Stimulated activated CD4-positive, alpha-beta T cell treated with anti-CD3 and anti-CD28 coated beads, Interleukin-15, amount 100 ng/mL, for 48 hours (primary cell): ENCODE measurements around the gene ARHGEF11.

Experiments used
- DNase-seq, 2 donors: peaks; one replicate each; pipeline ENCODE4 v3.0.0-alpha.2; 2020; ENCODE audit warnings: low read depth in 2 of 2

The ARHGEF11 gene

DNA sequence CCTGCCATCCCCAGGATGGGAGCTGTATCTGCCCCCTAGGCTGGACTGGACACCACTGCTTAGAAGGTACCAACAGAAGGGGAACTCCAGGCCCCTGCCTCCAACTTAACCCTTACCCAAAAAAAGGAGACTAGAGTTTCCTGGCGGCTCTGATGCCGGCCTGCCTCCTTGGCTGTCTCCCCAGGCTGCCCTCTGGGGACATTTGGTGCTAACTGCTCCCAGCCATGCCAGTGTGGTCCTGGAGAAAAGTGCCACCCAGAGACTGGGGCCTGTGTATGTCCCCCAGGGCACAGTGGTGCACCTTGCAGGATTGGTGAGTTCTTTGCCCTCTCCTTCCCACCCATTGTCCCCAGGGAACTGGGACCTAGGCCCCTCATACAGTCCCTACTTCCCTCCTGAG, 133.2 kb downstream of the ARHGEF11 start:
- no peak for DNase-seq

DNA sequence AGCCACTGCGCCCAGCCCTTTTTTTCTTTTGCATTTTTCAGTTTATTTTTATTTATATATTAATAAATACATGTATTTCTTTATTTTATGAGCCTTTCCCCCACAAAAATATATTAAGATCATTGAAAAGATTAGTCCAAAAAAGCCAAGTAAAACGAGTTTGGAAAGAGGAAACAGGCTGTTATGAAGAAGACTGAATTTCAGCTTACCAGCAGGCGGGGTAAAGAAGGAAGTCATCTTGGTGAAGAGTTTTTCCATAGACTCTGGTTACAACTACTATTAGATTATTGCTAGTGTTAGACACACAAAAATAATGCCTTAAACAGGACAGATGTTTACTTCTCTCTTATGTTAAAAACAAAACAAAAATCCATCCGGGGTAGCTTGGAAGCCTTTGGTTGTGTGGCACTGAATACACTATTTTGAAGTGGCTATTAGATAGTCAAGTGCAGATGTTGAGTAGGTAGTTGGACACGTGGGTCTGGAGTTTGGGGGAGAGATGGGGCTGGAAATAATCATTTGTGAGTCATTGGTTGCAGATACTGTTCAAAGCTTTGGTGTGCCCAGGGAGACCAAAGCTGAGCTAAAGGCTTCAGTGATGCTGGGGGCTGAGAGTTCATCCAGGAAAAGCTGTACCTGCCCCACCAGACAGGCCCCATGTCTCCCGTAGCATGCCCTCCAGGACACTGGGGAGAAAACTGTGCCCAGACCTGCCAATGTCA, 133.8 kb downstream of the ARHGEF11 start:
- no peak for DNase-seq

DNA sequence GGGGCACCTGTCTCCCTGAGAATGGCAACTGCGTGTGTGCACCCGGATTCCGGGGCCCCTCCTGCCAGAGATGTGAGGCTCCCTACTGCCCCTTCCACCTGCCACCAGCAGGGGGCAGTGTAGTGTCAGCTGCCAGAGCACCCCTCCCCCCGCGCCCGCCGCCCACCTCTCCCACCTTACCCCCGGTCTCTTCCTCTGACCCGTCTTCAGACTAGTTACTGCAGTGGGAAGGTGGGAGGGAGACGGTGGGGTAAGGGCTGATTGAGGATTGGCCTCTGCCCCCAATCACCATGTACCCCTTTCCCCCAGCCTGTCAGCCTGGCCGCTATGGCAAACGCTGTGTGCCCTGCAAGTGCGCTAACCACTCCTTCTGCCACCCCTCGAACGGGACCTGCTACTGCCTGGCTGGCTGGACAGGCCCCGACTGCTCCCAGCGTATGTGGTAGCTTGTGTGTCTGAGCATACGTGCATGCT, 135.2 kb downstream of the ARHGEF11 start:
- DNase-seq = peak in 1 of 2 donors; percentile 57

DNA sequence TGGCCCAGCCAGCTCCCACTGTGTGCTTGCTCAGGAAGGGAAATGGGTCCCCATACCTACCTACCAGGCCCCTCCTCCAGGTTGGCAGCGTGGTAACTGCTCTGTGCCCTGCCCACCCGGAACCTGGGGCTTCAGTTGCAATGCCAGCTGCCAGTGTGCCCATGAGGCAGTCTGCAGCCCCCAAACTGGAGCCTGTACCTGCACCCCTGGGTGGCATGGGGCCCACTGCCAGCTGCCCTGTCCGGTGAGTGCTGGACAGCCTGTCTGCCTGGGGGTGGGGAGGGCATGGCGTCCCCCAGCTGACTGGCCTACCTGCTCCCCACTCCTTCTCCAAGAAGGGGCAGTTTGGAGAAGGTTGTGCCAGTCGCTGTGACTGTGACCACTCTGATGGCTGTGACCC, 135.9 kb downstream of the ARHGEF11 start:
- DNase-seq = no peak

DNA sequence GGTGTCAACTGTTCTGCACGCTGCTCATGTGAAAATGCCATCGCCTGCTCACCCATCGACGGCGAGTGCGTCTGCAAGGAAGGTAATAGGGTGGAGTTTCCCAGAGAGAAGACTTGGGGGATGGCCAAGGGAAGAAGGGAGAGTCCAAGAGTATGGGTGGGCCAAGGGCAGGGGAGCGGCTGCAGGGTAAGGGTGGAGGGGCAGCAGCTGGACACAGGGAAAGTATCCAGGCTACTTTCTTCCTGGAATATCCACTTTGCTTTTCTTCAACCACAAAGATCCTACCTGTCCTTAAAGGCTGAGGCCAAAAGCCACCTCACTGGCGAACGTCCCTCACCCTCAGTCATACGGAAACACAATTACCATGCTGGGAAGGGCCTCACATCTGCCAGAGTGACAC, 136.6 kb downstream of the ARHGEF11 start:
- no peak for DNase-seq

DNA sequence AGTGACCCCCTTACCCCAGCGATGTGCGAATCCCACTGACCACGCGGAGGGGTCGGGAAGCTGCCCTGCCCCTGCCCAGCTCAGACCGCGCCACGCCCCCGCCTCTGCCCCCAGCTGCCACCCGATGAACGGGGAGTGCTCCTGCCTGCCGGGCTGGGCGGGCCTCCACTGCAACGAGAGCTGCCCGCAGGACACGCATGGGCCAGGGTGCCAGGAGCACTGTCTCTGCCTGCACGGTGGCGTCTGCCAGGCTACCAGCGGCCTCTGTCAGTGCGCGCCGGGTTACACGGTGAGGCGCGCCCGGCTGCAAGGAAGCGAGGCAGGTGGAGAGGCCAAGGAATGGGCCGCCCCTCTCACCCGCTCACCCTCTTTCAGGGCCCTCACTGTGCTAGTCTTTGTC, 137.0 kb downstream of the ARHGEF11 start:
- DNase-seq = no peak

DNA sequence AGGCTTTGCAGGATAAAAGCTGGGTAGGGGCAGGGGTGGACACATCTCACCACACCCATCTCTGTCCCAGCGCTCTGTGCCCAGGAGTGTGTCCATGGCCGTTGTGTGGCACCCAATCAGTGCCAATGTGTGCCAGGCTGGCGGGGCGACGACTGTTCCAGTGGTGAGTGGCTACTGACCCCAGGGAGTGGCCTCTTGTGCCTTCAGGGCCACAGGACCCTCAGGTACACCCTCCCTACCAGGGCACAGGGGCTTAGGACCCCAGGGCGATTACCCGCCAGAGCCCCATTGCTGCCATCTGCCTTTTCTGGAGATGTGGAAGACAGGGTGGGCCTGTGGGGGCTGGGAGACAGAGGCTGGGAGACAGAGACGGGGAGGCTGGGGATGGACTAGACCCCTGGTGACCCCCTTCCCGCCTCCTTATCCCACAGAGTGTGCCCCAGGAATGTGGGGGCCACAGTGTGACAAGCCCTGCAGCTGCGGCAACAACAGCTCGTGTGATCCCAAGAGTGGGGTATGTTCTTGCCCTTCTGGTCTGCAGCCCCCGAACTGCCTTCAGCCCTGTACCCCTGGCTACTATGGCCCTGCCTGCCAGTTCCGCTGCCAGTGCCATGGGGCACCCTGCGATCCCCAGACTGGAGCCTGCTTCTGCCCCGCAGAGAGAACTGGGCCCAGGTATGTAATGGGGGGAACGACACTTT, 139.2 kb downstream of the ARHGEF11 start:
- no peak for DNase-seq

DNA sequence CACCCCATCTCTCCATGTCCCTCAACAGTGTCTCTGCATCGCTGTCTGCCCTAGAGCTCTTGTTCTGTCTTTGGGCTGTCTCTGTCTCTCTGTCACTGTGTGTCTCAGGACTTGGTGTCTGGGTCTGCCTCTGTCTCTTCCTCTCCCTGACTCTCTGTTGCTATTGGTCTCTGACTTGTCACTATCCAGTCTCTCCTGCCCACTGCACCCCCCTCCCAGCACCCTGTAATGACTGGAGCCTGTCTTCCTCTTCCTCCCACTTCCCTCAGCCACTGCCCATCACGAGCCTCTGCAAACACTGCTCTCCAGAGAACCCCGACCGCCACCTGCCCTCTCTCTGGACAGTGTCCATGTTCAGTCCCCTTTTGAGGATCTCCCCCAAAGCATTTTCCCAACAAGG, 139.9 kb downstream of the ARHGEF11 start:
- no peak for DNase-seq

DNA sequence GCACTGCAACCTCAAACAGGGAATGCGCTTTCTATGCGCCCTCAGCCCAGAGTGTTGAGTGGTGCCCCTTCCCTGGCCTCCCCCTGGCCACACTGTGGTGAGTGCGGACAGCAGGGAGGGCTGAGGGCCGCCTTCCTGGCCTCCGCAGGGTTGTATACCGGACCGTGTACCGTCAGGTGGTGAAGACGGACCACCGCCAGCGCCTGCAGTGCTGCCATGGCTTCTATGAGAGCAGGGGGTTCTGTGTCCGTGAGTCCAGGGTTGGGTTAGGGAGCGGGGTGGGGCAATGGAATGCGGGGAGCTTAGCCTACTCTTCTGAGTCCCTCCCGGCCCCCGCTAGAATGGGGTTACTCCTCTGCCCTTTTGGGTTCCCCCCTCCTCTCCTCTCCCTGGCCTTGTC, 140.4 kb downstream of the ARHGEF11 start:
- no peak for DNase-seq

DNA sequence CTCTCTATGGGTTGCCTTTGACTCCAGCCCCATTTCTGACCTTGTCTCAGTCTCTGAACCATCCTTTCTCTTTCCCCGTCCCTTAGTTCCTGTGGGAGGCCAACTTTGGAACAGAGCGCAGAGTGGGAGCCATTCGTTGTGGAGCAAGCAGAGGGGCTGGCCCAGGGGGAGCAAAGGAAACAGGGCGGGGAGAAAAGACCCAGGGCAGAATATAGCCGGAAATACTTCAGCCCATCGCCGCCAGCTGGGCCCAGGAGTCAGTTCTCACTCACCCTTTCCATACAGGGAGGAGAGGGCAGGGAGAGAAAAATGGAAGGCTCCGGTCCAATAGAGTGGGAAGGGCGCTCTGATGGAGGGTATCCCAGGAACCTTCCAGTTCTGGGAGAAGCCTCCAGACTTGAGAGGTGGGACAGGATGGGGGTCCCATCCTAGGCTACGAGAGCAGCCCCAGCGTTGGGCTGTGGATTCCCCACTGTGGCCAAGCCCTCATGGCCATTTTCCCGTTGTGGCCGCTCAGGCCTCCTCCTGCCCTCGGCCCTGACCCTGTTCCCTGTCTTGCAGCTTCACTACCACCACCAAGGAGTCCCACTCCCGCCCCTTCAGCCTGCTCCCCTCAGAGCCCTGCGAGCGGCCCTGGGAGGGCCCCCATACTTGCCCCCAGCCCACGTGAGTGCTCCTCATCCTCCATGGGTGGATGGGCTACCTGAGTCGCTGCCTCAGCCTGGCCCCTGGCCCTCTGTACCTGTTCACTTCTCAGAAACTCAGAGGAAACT, 141.2 kb downstream of the ARHGEF11 start:
- no peak for DNase-seq

DNA sequence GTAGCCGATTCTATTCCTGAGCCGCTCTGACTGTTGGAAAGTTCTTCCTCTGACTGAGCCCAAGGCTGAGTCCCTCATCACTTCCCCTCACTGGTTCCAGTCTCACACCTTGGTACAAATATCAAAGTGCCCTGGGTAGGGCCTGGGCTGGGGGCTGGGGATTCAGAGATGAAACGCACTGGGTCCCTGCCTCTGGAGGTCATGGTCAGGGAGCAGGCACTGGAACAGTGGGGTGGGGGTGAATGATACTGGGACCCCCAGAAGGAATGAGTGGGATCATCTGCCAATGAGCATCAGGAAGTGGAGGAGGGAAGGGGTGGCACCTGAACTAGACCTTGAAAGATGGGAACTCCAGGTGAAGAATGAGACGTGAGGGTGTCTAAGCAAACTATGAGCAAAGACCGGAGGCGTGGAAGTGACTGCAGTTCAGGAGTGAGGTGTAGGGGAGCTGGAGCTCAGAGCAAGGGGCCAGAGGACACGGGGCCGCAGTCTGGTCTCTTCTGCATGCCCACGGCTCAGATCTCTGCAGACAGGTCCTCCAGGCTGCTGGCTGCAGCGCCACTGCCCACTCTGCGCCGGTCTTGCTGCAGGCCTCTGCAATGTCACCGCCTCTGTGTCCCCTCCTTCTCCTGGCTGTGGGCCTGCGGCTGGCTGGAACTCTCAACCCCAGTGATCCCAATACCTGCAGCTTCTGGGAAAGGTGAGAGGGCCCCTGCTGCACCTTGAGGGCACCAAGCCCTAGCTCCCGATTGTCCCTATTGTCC, 142.0 kb downstream of the ARHGEF11 start:
- no peak for DNase-seq

DNA sequence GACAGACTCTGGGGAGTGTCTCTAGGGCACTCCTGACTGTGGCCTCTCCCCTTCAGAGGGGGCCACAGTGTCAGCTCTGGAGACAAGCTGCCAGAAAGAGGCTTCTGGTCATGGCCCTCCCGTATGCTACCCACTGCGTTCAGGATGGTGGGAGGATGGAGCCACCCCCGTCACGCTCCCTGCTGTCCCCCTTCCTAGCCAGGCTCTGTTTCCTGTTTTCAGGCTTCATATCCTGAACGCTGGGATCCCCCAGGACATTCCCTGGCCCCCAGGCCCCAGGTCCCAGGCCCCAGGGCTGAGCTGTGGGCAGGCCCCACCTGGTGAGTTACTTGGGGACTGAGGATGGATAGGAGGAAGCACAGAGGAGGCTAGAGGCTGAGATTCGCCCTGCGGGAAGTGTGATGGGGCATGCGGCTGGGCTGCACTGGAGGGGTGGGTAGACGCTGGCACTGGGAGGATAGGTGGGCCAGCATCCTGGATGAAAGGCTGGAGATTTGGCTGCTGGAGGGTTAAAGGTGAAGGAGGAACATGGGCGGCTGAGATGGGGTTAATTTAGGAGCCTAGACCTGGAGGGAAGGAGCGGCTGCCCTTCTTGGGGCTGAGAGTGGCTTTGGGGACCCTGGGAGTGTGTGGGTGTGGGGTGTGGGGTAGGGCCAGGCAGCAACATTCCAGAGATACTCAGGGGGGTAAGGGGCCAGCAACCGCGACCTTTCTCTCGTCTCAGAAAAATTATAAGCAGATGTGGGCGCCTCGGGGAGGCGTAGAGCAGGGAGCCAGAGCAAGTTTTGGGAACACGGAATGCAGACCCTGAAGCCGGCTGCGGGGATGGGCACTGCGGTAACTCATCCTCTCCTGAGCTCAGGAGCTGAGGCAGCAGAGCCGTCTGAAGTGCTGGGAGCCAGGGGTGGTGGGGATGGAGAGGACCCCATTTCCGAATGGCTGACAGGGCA, 143.3 kb downstream of the ARHGEF11 start:
- DNase-seq = no peak

DNA sequence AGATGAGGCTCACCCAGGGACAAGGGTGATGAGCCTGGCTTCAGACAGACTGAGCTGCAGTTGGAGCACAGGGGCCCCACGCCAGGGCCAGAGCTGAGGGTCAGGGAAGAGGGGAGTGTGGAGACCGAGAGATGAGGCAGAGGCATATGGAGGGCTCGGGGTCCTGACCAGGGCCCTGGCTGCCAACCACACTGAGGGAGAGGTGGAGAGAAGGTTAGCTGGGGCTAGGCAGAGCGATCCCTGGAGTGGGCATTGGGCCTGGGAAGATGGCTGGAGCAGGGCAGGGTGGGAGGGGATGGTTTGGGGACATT, 144.0 kb downstream of the ARHGEF11 start:
- no peak for DNase-seq

DNA sequence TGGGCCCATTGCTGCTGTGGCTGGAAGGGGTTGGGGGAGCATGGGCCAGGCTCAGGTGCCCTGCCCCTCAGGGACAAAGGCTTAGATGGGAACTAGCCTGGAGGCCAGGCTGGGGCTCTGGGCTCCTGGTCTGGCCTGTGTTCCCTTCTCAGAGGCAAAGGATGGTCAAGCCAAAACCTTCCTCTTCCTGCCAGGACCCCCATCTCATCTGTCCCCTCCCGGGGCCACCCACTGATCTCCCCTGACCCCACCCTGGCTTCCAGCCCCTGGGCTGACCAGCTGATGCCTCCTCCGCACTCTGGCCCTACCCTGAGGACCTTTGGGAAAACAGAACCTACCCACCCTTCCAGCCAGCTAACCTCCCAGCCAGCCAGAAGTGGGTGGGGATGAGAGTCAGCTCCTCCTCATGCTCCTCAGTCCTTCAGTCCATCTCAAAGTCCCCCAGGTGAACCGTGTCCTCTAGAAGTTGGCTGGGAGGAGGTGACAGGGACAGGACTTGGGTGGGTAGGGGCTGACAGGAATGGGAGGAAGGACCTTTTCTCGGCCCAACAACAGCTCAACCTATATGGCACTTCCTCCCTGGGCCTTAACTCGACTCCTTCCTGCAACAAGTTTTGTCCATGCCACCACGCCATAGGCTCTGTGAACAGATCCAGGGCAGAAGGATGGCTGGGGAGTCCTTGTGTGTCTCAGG, 144.5 kb downstream of the ARHGEF11 start:
- no peak for DNase-seq

DNA sequence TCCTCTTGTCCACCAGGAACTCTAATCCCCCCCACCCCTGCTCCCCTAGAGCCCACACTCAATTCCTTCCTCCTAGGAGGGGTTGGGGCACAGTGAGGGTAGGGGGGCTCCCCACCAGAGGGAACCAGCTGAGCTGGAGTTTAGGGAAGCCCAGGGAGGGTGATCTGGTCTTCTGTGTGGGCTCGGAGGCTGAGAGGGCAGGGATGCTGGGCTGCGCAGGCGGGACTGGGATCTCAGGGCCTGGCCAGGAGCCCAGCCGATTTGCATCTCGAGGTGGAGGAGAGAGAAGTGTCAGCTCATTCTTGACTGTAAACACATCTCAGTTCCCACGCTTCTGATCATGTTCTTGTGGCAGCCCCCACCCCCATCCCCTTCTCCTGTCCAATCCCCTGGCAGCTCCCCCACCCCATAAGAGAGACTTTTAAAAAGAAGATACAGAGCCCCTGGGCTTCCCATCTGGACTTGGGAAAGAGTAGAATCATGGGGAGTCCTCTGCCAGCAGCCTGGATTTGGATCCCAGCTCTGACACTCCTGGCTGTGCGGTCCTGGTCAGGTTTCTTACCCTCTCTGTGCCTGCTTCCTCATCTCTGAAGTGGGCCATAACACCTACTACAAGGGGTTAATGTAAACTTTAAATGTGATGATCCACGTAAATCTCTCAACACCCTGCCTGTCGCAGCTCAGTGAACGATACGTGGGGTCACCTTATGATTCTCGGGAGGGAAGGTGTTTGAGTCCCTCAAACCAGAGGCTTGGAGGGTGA, 145.4 kb downstream of the ARHGEF11 start:
- DNase-seq = no peak

DNA sequence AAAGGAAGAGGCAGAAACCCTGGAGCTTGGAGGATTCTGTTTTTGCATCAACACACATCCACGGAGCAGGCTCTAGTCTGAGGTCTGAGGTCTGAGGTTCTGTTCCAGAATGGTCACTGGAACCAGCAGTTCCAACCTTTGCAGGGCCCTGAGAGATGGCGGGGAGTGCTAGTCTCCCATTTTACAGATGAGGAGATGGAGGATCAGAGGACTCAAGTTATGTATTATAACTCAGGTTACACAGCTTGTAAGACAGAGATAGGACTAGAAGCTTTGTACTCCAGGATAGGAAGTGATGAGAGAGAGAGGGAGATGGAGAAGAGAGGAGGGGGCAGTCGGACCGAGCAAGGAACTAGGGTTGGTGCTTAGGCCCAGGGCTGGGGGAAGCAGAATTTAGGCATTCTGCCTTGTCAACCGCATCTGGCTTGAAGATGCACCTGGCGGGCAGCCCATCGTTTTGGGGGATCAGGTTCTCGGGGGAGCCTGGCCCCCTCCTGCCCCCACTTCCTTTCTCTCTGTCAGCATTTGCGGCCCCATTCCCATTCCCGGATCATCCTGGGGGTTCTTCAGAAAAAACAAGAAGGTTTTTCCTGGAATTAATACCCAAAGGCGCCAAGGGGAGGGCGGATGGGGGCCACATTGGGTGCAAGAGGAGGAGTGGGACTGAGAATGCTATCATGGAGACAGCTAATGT, 146.4 kb downstream of the ARHGEF11 start:
- DNase-seq = no peak

DNA sequence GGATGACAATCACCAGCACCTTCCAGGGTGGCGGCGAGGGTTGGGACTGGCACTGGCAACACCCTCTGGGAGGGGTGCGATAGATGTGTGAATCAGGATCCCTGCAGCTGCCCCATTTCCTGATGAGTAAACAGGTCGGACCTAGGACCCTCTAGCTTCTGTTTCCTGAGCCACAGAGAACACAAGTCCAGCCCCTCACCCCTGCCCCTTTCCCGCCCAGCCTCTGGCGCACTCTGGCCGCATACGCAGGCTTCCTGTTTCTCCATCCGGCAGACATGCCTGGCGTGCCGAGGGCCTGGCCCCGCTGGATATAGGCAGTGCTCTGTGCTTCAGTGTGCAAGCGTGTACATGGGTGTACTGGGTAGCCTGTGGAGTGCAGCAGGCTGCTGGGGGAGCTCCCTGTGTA, 147.4 kb downstream of the ARHGEF11 start:
- no peak for DNase-seq

DNA sequence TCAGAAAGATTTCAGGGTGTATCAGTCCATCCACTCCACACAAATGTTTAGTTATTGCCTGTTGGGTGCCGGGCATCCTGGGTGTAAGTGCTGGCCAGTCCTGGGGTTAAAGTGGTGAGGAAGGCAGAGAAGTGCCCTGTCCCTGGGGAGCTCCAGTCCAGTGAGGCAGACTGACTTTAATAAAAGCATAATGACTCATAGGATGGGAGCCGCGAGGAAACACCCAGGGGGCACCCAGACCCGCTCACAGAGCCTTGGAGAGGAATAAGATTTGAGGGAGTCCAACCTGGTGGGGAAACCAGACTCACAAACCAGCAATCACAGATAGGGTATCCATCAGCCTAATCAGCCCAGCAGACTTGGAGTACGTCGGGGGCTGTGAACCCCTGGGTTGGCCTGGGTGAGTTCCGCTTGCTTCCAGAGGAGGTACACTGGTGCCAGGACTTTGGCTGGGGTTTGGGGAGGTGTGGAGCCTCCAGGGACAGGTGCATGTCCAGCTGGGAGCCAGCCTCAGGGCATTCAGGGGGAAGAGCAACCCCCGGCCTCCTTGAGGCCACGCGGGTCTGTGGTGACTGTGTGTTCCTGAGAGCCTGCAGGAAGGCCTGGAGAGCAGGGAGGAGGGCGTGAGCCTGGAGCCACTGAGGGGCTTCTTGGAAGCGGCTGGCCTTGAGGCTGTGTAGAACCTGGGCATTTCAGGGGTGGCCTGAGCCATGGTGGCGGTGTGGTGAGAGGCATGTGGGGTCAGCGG, 148.3 kb downstream of the ARHGEF11 start:
- no peak for DNase-seq
